NCI-H345 treated with DMSO at 0.1 percent for 48 hours (cell line): ENCODE results near the gene ADGRB3.
"Not testable (repeated sequence)": the region's sequence is repeated elsewhere in the genome, so short reads cannot be mapped to it uniquely, and the experiment has no call there.

ENCODE experiments used
- DNase-seq: peaks from one replicate; lab custom pipeline; 2025; ENCODE audit not compliant: unreplicated experiment; lab: John Stamatoyannopoulos, UW

The ADGRB3 gene

GRCh38 chr6:68778356-68779020, 143.4 kb downstream of the ADGRB3 start:
- DNase-seq: peak; percentile 60

- no peak for DNase-seq
These were observed 144.3 kb downstream of the ADGRB3 start for GRCh38 chr6:68779366-68779765.

GRCh38 chr6:68790128-68790527, 155.0 kb downstream of the ADGRB3 start:
- DNase-seq: not testable (repeated sequence)

GRCh38 chr6:68814976-68815375, 179.9 kb downstream of the ADGRB3 start:
- not testable (repeated sequence) for DNase-seq

GRCh38 chr6:68826501-68826900, 191.4 kb downstream of the ADGRB3 start:
- DNase-seq: no peak

- no peak for DNase-seq
These were observed 199.5 kb downstream of the ADGRB3 start for GRCh38 chr6:68834551-68834950.

- no peak for DNase-seq
These were observed 203.5 kb downstream of the ADGRB3 start for GRCh38 chr6:68838571-68838970.

GRCh38 chr6:68852791-68853190, 217.7 kb downstream of the ADGRB3 start:
- no peak for DNase-seq

- no peak for DNase-seq
These were observed 224.2 kb downstream of the ADGRB3 start for GRCh38 chr6:68859233-68859632.

- no peak for DNase-seq
These were observed 233.6 kb downstream of the ADGRB3 start for GRCh38 chr6:68868646-68869045.

GRCh38 chr6:68873236-68873635, 238.2 kb downstream of the ADGRB3 start:
- no peak for DNase-seq

- DNase-seq: no peak
These were observed 239.7 kb downstream of the ADGRB3 start for GRCh38 chr6:68874747-68875146.

- no peak for DNase-seq
These were observed 240.3 kb downstream of the ADGRB3 start for GRCh38 chr6:68875403-68875802.

- peak; percentile 22 for DNase-seq
These were observed 241.9 kb downstream of the ADGRB3 start for GRCh38 chr6:68876792-68877493.

GRCh38 chr6:68880050-68880813, 245.2 kb downstream of the ADGRB3 start:
- DNase-seq: no peak

GRCh38 chr6:68883325-68883724, 248.2 kb downstream of the ADGRB3 start:
- DNase-seq: not testable (repeated sequence)

- no peak for DNase-seq
These were observed 256.3 kb downstream of the ADGRB3 start for GRCh38 chr6:68891419-68891818.

- DNase-seq: no peak
These were observed 257.4 kb downstream of the ADGRB3 start for GRCh38 chr6:68892452-68892851.

- no peak for DNase-seq
These were observed 260.8 kb downstream of the ADGRB3 start for GRCh38 chr6:68895929-68896328.

- DNase-seq: no peak
These were observed 266.0 kb downstream of the ADGRB3 start for GRCh38 chr6:68901044-68901443.

- no peak for DNase-seq
These were observed 276.3 kb downstream of the ADGRB3 start for GRCh38 chr6:68911334-68911733.

- DNase-seq: no peak
These were observed 276.7 kb downstream of the ADGRB3 start for GRCh38 chr6:68911811-68912210.
